Endodermal cell (in vitro differentiated cells): Measurements from ENCODE around the gene GPC4. TPM values are rescaled to one million over a fixed set of nuclear protein-coding genes. Genes with fewer than 3 reads are reported as not detected.

Experiments used
- DNase-seq: peaks from one replicate; pipeline ENCODE4 v3.0.0-alpha.2; 2017
- H3K27ac ChIP-seq: 2 replicates; pipeline ENCODE4 v1.5.1; 2013; ENCODE audit warnings: mild to moderate bottlenecking, low read depth, low read length, moderate library complexity
- H3K27me3 ChIP-seq: 2 replicates; pipeline ENCODE4 v1.6.1; 2013; ENCODE audit warnings: mild to moderate bottlenecking, low read length, moderate library complexity; ENCODE audit not compliant: insufficient read depth, control insufficient read depth, poor library complexity, severe bottlenecking
- H3K36me3 ChIP-seq: 2 replicates; pipeline ENCODE4 v1.7.0; 2013; ENCODE audit warnings: mild to moderate bottlenecking, low read length, moderate library complexity; ENCODE audit not compliant: control insufficient read depth, insufficient read depth
- H3K4me1 ChIP-seq: one replicate; pipeline ENCODE4 v1.7.0; 2013; ENCODE audit warnings: low read length; ENCODE audit not compliant: control insufficient read depth, insufficient read depth
- H3K4me3 ChIP-seq: 2 replicates; pipeline ENCODE4 v1.5.1; 2013; ENCODE audit warnings: mild to moderate bottlenecking, low read length, moderate library complexity
- H3K9ac ChIP-seq: 2 replicates; pipeline ENCODE4 v1.6.1; 2013; ENCODE audit warnings: mild to moderate bottlenecking, low read length, moderate library complexity; ENCODE audit not compliant: poor library complexity, severe bottlenecking; ENCODE audit errors: extremely low read depth
- H3K9me3 ChIP-seq: 2 replicates; pipeline ENCODE4 v1.6.1; 2013; ENCODE audit warnings: mild to moderate bottlenecking, low read length, moderate library complexity; ENCODE audit not compliant: control insufficient read depth
- H3K27ac Mint-ChIP-seq: 2 replicates; pipeline ENCODE4 v1.8.0; 2020; ENCODE audit warnings: mixed read lengths
- H3K27me3 Mint-ChIP-seq: 2 replicates; pipeline ENCODE4 v1.8.0; 2021; ENCODE audit warnings: mild to moderate bottlenecking, mixed read lengths; ENCODE audit not compliant: insufficient read depth
- H3K36me3 Mint-ChIP-seq: 2 replicates; pipeline ENCODE4 v1.8.0; 2020; ENCODE audit warnings: low read depth, mixed read lengths
- H3K4me1 Mint-ChIP-seq: 2 replicates; pipeline ENCODE4 v1.8.0; 2020; ENCODE audit warnings: mixed read lengths
- H3K4me3 Mint-ChIP-seq: 2 replicates; pipeline ENCODE4 v1.8.0; 2020; ENCODE audit warnings: mild to moderate bottlenecking, moderate library complexity, mixed read lengths
- H3K9me3 Mint-ChIP-seq: 2 replicates; pipeline ENCODE4 v1.8.0; 2020; ENCODE audit warnings: mild to moderate bottlenecking, mixed read lengths
- WGBS, 2 experiments: methylation state at CpG; one replicate each; pipeline versions ENCODE4 v1.1.5 to v1.1.7; 2013; ENCODE audit warnings: missing lambda C conversion rate in 2 of 2, mixed read lengths in 1 of 2; ENCODE audit not compliant: insufficient coverage in 1 of 2, insufficient read length in 1 of 2; 5-methylcytosine and 5-hydroxymethylcytosine counted together
- total RNA-seq, 2 donors: library from RNA; stranded (reverse); fragmentation: NEBNext Ultra II Directional in 1 of 2; extraction: Animal tissue kit (Norgen Biotek cat#: 25700) in 1 of 2; gene quantifications; 2 replicates in 1 of 2; 3 replicates in 1 of 2; pipeline ENCODE4 v1.2.1, GENCODE V29; 2021
- TF ChIP-seq, protein P1 (sequence below): fragments of 200-600 bp; sonication (generic); conservative IDR thresholded peaks from 2 replicates; pipeline ENCODE4 v1.5.0; 2021; ENCODE audit warnings: antibody characterized with exemption, mild to moderate bottlenecking

The GPC4 gene
- total RNA-seq, 2 donors from 2014 or later: 281 to 829 TPM

DNA sequence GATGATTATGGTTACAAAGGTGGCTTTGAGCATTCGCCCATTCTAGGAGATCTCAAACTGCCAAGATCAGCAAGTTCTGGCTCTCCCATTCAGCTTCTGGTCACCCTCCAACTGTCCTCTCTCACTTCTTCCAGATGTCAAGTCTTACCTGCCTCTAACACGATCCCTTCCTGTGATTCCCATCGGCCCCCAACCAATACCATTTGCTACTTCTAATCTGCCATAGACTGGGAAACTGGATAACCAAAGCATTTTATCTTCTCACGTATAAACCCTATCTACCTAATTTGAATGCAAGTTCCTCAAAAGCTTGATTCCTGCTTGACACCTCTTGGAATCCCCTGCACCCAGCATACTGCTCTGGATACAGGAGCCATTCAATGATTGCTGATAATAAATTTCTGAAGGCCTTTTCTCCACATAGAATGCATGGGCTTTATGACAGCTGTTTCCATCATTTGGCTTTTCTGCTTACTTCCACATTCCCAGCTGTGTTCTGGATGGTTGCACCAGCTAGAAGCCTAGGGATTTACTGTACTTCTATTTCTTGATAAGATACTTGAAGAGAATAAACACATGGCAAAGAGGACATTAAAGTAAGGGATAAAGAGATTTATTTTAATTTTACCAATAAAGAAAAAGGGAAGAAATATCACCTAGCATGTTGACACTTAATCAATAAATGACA is 9.6 kb downstream of the GPC4 start:
- 63 to 86% methylated on average over 1 to 4 of the region's 4 CpGs for WGBS, 2 experiments
- Histone ChIP-seq H3K27me3 (no peaks in the 10 kb centered on the region), H3K4me3 (no peak overlapping the region), H3K27ac (no peak overlapping the region), H3K9me3 (no peaks in the 10 kb centered on the region), H3K4me1 (no peaks in the 10 kb centered on the region), H3K9ac (no peak overlapping the region), H3K36me3 (peaks cover 44% of the 10 kb centered on the region)
- TF ChIP-seq, protein P1, sequence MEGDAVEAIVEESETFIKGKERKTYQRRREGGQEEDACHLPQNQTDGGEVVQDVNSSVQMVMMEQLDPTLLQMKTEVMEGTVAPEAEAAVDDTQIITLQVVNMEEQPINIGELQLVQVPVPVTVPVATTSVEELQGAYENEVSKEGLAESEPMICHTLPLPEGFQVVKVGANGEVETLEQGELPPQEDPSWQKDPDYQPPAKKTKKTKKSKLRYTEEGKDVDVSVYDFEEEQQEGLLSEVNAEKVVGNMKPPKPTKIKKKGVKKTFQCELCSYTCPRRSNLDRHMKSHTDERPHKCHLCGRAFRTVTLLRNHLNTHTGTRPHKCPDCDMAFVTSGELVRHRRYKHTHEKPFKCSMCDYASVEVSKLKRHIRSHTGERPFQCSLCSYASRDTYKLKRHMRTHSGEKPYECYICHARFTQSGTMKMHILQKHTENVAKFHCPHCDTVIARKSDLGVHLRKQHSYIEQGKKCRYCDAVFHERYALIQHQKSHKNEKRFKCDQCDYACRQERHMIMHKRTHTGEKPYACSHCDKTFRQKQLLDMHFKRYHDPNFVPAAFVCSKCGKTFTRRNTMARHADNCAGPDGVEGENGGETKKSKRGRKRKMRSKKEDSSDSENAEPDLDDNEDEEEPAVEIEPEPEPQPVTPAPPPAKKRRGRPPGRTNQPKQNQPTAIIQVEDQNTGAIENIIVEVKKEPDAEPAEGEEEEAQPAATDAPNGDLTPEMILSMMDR: no peak
- Mint-ChIP-seq H3K4me3 (no peak overlapping the region), H3K9me3 (no peaks in the 10 kb centered on the region), H3K4me1 (peaks cover 60% of the 10 kb centered on the region), H3K27ac (peak overlapping the region; percentile 84), H3K27me3 (no peaks in the 10 kb centered on the region), H3K36me3 (peaks cover 81% of the 10 kb centered on the region)
- peak; percentile 55 for DNase-seq

DNA sequence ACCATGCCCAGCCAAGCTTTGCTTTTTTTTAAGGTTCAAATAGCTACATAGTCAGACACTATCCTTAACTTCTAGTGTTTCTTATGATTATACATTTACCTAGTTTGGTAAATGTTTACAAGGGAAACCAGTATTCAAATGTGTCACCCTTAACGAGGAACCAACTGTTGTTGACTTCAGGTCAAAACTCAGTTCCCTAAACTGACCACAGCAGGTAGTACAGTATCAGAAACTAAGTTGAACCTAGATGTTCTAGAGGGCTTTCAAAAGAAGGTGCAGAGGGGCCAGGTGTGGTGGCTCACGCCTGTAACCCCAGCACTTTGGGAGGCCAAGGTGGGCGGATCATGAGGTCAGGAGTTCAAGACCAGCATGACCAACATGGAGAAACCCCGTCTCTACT is 11.3 kb downstream of the GPC4 start:
- H3K36me3 ChIP-seq: peaks cover 42% of the 10 kb centered on the region

DNA sequence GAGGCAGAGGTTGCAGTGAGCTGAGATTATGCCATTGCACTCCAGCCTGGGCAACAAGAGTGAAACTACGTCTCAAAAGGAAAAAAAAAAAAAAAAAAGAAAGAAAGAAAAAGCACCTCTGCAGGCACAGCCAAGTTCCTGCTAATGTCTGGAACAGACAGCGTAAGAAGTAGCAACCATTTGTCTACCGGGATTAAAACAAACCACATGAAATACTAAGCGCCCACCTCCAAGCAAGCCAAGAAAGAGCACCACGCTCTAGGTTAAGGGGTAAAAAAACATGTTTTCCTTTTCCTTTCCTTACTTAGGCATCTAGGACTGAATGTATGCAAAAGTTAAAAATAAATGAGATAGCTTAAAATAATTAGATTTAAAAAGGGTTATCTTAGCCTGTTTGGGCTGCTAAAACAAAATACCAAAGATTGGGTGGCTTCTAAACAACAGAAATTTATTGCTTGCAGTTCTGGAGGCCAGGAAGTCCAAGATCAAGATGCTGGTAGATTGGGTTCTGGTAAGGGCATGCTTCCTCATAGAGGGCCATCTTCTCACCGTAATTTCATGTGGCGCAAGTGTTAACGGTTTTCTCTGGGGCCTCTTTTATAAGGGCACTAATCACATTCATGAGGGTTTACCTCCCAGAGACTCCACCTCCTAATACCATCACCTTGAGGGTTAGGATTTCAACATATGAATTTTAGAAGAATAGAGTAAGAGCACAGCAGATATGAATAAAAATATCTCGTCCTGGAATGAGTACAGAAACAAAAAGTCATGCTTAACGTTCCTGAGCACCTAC is 12.3 kb downstream of the GPC4 start:
- H3K4me1 ChIP-seq: no peaks in the 10 kb centered on the region
- no peak overlapping the region for H3K9ac ChIP-seq
- H3K27ac Mint-ChIP-seq: peak overlapping the region; percentile 62
- peaks cover 46% of the 10 kb centered on the region for H3K36me3 ChIP-seq
- peaks cover 2% of the 10 kb centered on the region for H3K9me3 Mint-ChIP-seq
- WGBS, 2 experiments: 89 to 97% methylated on average over 1 to 5 of the region's 10 CpGs
- peaks cover 83% of the 10 kb centered on the region for H3K36me3 Mint-ChIP-seq
- peaks cover 58% of the 10 kb centered on the region for H3K4me1 Mint-ChIP-seq
- TF ChIP-seq, protein P1: no peak
- peak overlapping the region; percentile 3 for H3K4me3 Mint-ChIP-seq
- no peaks in the 10 kb centered on the region for H3K27me3 ChIP-seq
- H3K27me3 Mint-ChIP-seq: no peaks in the 10 kb centered on the region
- no peaks in the 10 kb centered on the region for H3K9me3 ChIP-seq
- H3K27ac ChIP-seq: no peak overlapping the region
- no peak overlapping the region for H3K4me3 ChIP-seq
- no peak for DNase-seq

More for the DNA sequence above, 11.3 kb downstream of the GPC4 start:
- Mint-ChIP-seq H3K27me3 (no peaks in the 10 kb centered on the region), H3K4me3 (peak overlapping the region; percentile 18), H3K27ac (no peak overlapping the region), H3K9me3 (peaks cover 2% of the 10 kb centered on the region), H3K4me1 (peaks cover 56% of the 10 kb centered on the region), H3K36me3 (peaks cover 84% of the 10 kb centered on the region)
- Histone ChIP-seq H3K4me3 (no peak overlapping the region), H3K4me1 (no peaks in the 10 kb centered on the region), H3K9ac (no peak overlapping the region), H3K27ac (no peak overlapping the region), H3K27me3 (no peaks in the 10 kb centered on the region), H3K9me3 (no peaks in the 10 kb centered on the region)
- TF ChIP-seq, protein P1: no peak
- 87% methylated on average over 4 of the region's 4 CpGs; no CpG with 5 or more reads in 1 of the 2 experiments for WGBS, 2 experiments
- DNase-seq: no peak
